K562 (cell line): ENCODE measurements around the gene RHOB. TPM values are rescaled to one million over a fixed set of nuclear protein-coding genes. Genes with fewer than 3 reads are reported as not detected.
A peak's percentile ranks its signal among the peaks of the same experiment; 100 is the strongest.

Experiments used
- E4F1 ChIP-seq: fragments of 250-450 bp; sonication (Bioruptor Pico); IDR thresholded peaks from 2 replicates; pipeline ENCODE4 v1.5.0; 2021; ENCODE audit warnings: mild to moderate bottlenecking, borderline replicate concordance
- FOXO4 ChIP-seq: fragments of 450-650 bp; formaldehyde crosslinking; IDR thresholded peaks from 2 replicates; pipeline ENCODE4 v1.4.0; 2020; ENCODE audit warnings: mild to moderate bottlenecking, moderate library complexity
- MAFG ChIP-seq: fragments of 450-650 bp; conservative IDR thresholded peaks from 2 replicates; pipeline ENCODE4 v1.6.1; 2016; ENCODE audit warnings: missing genetic modification characterization, missing compliant biosample characterization
- MIER1 ChIP-seq: fragments of 450-650 bp; IDR thresholded peaks from 2 replicates; pipeline ENCODE4 v1.6.1; 2016; ENCODE audit warnings: antibody characterized with exemption, mild to moderate bottlenecking, low read depth
- POU5F1 ChIP-seq: fragments of 150-350 bp; IDR thresholded peaks from 2 replicates; pipeline ENCODE4 v1.6.1; 2014; ENCODE audit warnings: borderline replicate concordance, low read length, low read depth, mild to moderate bottlenecking; ENCODE audit not compliant: partially characterized antibody
- TOE1 ChIP-seq, 2 experiments: fragments of 450-650 bp in 1 of 2; sonication (generic) in 1 of 2; formaldehyde crosslinking in 1 of 2; IDR thresholded peaks; 2 replicates each; pipeline versions ENCODE4 v1.7.1 to v1.8.0; 2016 to 2022; ENCODE audit warnings: borderline replicate concordance in 2 of 2, mild to moderate bottlenecking in 2 of 2, antibody characterized with exemption in 1 of 2, inconsistent platforms in 1 of 2, low read depth in 1 of 2, missing genetic modification reagents in 1 of 2, moderate library complexity in 1 of 2
- USF2 ChIP-seq: sonication (generic); formaldehyde crosslinking; IDR thresholded peaks from 2 replicates; pipeline ENCODE4 v1.5.0; 2020; ENCODE audit warnings: missing genetic modification reagents
- ZMIZ1 ChIP-seq, 2 experiments: fragments of 150-350 bp in 1 of 2; IDR thresholded peaks; 2 replicates each; pipeline ENCODE4 v1.6.1; 2012 to 2016; ENCODE audit warnings: low read depth in 2 of 2, low read length in 2 of 2, mild to moderate bottlenecking in 1 of 2, moderate library complexity in 1 of 2
- ZNF224 ChIP-seq: sonication (generic); formaldehyde crosslinking; IDR thresholded peaks from 2 replicates; pipeline ENCODE4 v1.8.0; 2022; ENCODE audit warnings: mild to moderate bottlenecking, missing genetic modification reagents
- polyA plus RNA-seq, 8 experiments: library from polyadenylated mRNA; depleted of rRNA in 4 of 8; stranded (reverse) in 5 of 8; unstranded in 3 of 8; fragments of >200 nt; fragmentation: Nextera tagmentation in 2 of 8; fragmentation: Illumina TruSeq in 1 of 8; extraction: Ambion mirVana in 2 of 8; extraction: Trizol in 1 of 8; gene quantifications; 2 replicates each; pipeline versions ENCODE4 v1.2.1 to v1.2.3, GENCODE V29; 2011 to 2014; ENCODE audit warnings: inconsistent platforms in 1 of 8, missing spikeins in 1 of 8
- total RNA-seq, 7 experiments: library from RNA; depleted of rRNA in 6 of 7; stranded (reverse); fragments of >200 nt in 6 of 7; fragmentation: Illumina TruSeq in 2 of 7; extraction: Trizol in 2 of 7; gene quantifications; 2 replicates each; pipeline versions ENCODE4 v1.2.1 to v1.2.3, GENCODE V29; 2011 to 2021; ENCODE audit warnings: low replicate concordance in 1 of 7

RHOB gene
- total and polyA plus RNA-seq, 9 of the 15 experiments (the other 6 are each of a cell fraction or from before 2014, with no cell fraction given): 0.07 to 4.8 (median 1.1) TPM

- TF ChIP-seq MIER1 (no peak), POU5F1 (no peak), USF2 (no peak), FOXO4 (CRISPR knock-in tag) (no peak), ZMIZ1 (IDR thresholded peaks at IDR 0.05; ENCODE audit: low read depth in 2 of 2, low read length in 2 of 2) (no peak), ZNF224 (CRISPR knock-in tag) (no peak), E4F1 (CRISPR knock-in tag) (no peak), TOE1 (IDR thresholded peaks at IDR 0.05; ENCODE audit: borderline replicate concordance) (no peak), TOE1 (CRISPR knock-in tag; IDR thresholded peaks at IDR 0.05; ENCODE audit: borderline replicate concordance, low read depth) (no peak), MAFG (tag) (peak; percentile 63; the same call in 1 of the 2 replicates)
Measured at GRCh38 chr2:20430461-20431300, 16.2 kb upstream of the RHOB start (continued).
